ENCODE results near the gene HAPSTR1. TPM values are rescaled to one million over a fixed set of nuclear protein-coding genes. Genes with fewer than 3 reads are reported as not detected.
A peak's percentile ranks its signal among the peaks of the same experiment; 100 is the strongest.

HAPSTR1 gene
- total and polyA plus RNA-seq, 2 experiments from 2014 or later: 9.5 to 66.0 TPM

DNA sequence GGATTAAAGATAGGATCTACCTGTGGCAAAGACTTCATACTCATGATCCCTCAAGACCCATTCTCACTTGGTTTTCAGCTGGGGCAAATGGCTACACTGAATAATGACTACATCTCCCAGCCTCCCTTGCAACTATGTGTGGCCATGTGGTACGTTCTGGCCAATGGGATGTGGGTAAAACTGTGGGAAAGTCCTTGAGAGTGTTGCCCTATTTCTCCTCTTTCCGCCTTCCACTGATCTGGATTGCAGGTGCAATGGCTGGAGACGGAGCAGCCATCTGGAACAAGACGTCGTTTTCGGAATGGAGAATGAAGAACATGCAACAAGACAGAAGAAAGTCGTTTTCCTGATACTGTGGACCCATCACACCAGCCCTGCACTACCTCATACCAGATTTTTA lies 48.5 kb downstream of the HAPSTR1 start:
- Histone ChIP-seq H3K4me2 (no peak overlapping the region), H3K4me3 (no peak overlapping the region)
- no peak overlapping the region for H3K4me3 Mint-ChIP-seq

More for the DNA sequence above, 48.5 kb downstream of the HAPSTR1 start:
- no peaks in the 10 kb centered on the region for H3K27me3 ChIP-seq (ENCODE audit: insufficient read depth)
- peaks cover 5% of the 10 kb centered on the region; the same call in 1 of the 2 replicates for H3F3A ChIP-seq (replicated peaks; ENCODE audit: low read depth)
- ATAC-seq (peak; percentile 85), DNase-seq (ENCODE audit: low spot score) (peak; percentile 86)
- no peak overlapping the region for H2AFZ ChIP-seq
- 0 out of 2 replicates have a peak, but pooled peaks cover 9% of the 10 kb centered on the region for H3K4me1 ChIP-seq (ENCODE audit: insufficient read depth)
- Mint-ChIP-seq H3K36me3 (ENCODE audit: low read depth) (peaks cover 11% of the 10 kb centered on the region), H3K27me3 (ENCODE audit: insufficient read depth, low read depth, poor library complexity) (peaks cover 27% of the 10 kb centered on the region), H3K4me1 (peaks cover 18% of the 10 kb centered on the region), H3K27ac (no peak overlapping the region), H3K9me3 (peaks cover 3% of the 10 kb centered on the region; the same call in 2 of the 3 replicates)
- no peaks in the 10 kb centered on the region for H3K36me3 ChIP-seq (ENCODE audit: insufficient read depth)
- no peaks in the 10 kb centered on the region for H3K9me2 ChIP-seq (ENCODE audit: insufficient read depth)
- TF ChIP-seq, protein P1, sequence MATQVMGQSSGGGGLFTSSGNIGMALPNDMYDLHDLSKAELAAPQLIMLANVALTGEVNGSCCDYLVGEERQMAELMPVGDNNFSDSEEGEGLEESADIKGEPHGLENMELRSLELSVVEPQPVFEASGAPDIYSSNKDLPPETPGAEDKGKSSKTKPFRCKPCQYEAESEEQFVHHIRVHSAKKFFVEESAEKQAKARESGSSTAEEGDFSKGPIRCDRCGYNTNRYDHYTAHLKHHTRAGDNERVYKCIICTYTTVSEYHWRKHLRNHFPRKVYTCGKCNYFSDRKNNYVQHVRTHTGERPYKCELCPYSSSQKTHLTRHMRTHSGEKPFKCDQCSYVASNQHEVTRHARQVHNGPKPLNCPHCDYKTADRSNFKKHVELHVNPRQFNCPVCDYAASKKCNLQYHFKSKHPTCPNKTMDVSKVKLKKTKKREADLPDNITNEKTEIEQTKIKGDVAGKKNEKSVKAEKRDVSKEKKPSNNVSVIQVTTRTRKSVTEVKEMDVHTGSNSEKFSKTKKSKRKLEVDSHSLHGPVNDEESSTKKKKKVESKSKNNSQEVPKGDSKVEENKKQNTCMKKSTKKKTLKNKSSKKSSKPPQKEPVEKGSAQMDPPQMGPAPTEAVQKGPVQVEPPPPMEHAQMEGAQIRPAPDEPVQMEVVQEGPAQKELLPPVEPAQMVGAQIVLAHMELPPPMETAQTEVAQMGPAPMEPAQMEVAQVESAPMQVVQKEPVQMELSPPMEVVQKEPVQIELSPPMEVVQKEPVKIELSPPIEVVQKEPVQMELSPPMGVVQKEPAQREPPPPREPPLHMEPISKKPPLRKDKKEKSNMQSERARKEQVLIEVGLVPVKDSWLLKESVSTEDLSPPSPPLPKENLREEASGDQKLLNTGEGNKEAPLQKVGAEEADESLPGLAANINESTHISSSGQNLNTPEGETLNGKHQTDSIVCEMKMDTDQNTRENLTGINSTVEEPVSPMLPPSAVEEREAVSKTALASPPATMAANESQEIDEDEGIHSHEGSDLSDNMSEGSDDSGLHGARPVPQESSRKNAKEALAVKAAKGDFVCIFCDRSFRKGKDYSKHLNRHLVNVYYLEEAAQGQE (IDR thresholded peaks at IDR 0.05; ENCODE audit: unreplicated experiment): no peak
- peak; percentile 47; the same call in 1 of the 2 replicates for TF ChIP-seq ETS1 (IDR thresholded peaks at IDR 0.05)
- no peak overlapping the region for H3K27ac ChIP-seq (ENCODE audit: low read depth)
- no peaks in the 10 kb centered on the region; the same call in 1 of the 2 replicates for H4K20me1 ChIP-seq (replicated peaks; ENCODE audit: insufficient read depth)
- H3K79me2 ChIP-seq (replicated peaks; ENCODE audit: insufficient read depth): no peaks in the 10 kb centered on the region

Other genes starting within 250 kb of the HAPSTR1 start
- 286 and 301 TPM in 2 replicates for gene CARHSP1, start 222.6 kb upstream of the HAPSTR1 start, total RNA-seq (2014; rRNA removed; shearing (Covaris generic))
- gene CARHSP1, start 222.6 kb upstream of the HAPSTR1 start, polyA plus RNA-seq (2016; fragmentation: Nextera tagmentation; extraction: Ambion mirVana): 324 and 339 TPM in 2 replicates
- gene LITAFD, start 209.3 kb upstream of the HAPSTR1 start, total RNA-seq (2014; rRNA removed; shearing (Covaris generic)): not detected in 2 replicates
- gene LITAFD, start 209.3 kb upstream of the HAPSTR1 start, polyA plus RNA-seq (2016; fragmentation: Nextera tagmentation; extraction: Ambion mirVana): not detected in 2 replicates
- 130 and 169 TPM in 2 replicates for gene USP7, start 127.7 kb upstream of the HAPSTR1 start, total RNA-seq (2014; rRNA removed; shearing (Covaris generic))
- 39.9 and 42.3 TPM in 2 replicates for gene USP7, start 127.7 kb upstream of the HAPSTR1 start, polyA plus RNA-seq (2016; fragmentation: Nextera tagmentation; extraction: Ambion mirVana)